NCI-H446 treated with DMSO at 0.1 percent for 48 hours (cell line): ENCODE data around the gene DNMT3B.

Source experiments
- DNase-seq: peaks from one replicate; lab custom pipeline; 2025; lab: John Stamatoyannopoulos, UW

Gene DNMT3B

DNA sequence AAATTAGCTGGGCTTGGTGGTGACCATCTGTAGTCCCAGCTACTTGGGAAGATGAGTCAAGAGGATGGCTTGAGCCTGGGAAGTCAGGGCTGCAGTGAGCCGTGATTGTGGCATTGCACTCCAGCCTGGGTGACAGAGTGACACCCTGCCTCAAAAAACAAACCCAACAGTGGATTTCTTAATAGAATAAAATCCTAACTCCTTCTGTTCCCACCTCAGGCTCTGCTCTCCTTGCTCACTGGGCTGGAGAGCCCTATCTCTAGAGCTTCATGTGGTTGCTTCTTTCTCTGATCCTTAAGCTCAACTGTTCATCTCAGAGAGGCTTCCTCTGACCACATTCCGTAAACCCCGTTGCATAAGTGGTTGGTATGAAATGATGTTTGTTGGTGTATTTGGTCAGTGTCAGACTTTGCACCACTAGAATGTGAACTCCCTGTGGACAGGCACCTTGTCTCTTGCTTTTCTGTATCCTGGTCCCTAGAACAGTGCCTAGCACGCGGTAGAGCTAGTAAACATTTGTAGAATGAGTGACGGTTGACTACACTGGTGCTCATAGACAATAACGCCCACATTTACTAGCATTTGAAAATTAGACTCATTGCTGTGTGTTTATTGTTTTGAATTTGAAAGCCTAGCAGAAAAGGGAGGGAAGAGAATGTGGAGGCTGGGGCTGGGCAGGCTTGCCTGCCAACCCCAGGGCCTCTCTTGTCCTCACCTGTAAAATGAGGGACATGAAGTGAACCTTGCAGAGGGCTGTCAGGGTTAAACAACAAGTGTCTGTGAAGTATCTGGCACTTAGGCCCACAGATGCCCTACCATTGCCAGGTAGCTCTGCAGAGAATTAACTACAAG lies 61.8 kb downstream of the DNMT3B start:
- DNase-seq = no peak

DNA sequence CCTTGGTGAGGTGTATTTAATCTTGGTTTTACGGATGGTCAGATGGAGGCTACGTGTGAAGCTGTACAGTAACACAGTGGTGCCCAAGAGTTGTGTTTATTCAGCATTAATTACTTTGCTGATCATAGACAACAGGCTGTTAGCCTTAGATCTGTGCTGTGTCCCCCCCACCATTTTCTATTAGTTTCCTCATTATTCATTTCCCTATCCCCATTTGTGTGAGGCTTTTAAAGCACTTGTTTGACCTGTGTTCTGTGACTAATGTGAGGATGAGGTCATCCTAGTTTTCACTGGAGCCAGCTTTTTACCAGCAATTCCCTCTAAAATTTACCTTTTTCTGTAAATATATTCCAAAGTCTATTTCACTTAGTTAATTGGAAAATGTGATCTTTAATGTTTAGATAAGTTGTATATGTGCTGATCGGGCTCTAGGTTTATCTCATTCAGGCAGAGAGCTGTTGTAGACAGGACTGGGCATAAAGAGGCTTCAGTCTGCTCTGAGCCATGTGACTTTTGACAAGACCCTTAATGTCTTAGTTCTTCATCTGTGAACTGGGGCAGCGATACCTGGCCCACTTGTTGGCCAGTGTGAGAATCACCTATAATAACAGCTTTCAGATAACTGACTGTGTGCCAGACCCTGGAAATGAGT lies 66.0 kb downstream of the DNMT3B start:
- DNase-seq = peak; percentile 49

DNA sequence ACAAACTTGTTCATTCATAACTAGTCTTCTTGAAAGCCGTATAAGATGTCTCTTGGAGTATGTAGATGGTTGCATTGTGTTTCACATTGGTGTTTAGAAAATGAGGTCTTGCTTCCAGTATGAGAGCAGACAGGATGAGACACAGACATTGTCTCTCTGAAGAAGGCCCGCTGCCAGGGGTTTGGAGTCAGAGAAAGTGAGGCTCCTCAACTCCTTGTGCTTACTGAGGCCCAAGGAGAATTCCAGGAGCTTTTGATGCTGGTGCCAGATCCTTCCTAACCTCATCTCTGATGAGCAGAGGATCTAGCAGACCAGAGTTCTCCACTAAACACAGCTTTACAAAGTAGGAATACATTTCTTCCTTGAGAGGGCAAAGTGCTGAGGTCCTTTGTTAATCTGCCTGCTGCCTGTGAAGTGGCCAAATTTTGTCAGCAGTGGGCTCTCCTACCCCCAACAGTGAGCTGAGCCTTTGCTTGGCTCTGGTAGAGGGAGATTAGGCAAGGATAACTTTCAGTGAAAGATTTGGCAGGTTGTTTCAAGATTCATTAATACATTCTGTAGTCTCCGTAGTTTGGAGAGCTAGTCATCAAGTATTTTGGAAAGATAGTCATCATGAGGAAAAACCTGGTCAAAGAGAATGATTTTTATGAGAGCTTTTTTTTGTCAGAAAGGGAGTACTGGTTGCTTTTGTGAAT lies 67.3 kb downstream of the DNMT3B start:
- peak; percentile 0 for DNase-seq

DNA sequence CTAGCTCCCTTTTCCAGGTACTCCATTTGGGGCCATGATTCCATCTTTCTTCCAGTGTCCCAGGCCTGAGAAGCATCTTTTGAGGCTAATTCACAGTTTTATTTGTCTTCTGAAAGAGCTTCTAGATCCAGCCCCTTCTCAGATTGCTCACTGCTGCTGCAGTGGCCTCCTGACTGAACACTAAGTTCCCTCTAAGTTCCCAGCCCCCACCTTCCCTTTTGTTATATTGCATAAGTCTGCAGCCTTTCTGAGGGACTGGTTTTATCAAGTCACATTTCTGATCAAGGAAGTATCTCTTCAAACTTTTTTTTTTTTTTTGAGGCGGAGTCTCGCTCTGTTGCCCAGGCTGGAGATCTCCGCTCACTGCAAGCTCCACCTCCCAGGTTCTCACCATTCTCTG lies 68.3 kb downstream of the DNMT3B start:
- no peak for DNase-seq

DNA sequence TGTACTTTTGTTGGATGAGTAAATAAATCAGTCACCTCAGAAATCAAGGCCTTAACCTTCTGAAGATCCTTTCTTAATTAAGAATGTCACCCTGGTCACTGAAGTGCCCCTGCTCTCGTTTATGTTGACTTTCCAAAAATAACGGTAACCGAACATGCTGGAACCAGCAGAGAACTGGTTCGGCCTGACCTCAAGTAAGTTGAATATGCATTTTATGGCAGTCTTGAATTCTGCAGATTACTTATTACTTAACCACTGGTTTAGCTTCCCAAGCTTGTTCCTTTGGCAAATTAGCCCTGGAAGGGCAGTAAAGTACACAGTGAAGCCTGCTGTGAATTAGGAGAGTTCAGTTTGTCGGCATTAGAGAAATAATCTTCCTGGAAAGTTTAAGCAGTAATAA lies 69.8 kb downstream of the DNMT3B start:
- DNase-seq = no peak

DNA sequence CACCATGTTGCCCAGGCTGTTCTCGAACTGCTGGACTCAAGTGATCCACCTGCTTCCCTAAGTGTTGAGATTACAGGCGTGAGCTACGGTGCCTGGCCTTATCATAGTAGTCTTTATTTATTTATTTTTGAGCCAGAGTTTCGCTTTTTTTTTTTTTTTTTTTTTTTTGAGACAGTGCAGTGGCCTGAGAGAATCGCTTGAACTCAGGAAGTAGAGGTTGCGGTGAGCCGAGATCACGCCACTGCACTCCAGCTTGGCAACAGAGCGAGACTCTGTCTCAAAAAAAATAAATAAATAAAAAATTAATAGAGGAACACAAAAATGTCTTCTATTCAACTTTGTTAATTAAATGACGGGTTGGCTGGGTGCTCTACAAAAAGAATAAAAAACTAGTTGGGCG lies 70.5 kb downstream of the DNMT3B start:
- DNase-seq = no peak

DNA sequence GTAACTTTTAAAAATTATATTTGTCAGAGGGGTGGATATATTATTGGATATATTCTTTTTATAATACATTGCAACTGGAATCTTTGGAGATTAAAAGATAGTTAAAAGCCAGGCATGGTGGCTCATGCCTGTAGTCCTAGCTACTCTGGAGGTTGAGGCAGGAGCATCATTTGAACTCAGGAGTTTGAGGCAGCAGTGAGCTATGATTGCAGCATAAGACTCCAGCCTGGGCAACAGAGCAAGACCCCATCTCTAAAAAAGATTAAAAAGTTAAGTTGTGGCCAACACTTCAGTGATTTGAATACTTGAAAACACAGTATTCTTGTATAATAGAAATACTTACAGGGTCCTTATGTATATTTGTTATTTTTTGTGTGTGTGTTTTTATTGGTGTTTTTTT lies 72.8 kb downstream of the DNMT3B start:
- DNase-seq = no peak

DNA sequence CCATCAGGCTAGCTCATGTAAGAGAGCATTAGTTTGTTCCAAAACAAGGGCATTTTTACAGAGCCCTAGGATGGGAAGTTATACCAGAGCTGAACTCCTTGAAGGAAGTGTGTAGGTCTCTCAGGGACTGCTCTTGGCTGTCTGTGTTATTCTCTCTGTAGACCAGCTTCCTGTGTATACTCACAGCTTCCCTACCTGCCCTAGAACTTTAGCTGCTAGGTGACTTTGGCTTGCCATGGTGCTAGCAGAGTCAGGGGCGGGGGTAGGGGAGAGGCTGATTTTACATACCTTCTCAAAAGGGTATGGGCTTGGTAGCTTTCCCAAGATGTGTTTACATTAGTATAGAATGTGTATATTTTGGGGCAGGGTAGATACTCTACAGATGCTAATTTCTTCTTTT lies 75.0 kb downstream of the DNMT3B start:
- DNase-seq = no peak

DNA sequence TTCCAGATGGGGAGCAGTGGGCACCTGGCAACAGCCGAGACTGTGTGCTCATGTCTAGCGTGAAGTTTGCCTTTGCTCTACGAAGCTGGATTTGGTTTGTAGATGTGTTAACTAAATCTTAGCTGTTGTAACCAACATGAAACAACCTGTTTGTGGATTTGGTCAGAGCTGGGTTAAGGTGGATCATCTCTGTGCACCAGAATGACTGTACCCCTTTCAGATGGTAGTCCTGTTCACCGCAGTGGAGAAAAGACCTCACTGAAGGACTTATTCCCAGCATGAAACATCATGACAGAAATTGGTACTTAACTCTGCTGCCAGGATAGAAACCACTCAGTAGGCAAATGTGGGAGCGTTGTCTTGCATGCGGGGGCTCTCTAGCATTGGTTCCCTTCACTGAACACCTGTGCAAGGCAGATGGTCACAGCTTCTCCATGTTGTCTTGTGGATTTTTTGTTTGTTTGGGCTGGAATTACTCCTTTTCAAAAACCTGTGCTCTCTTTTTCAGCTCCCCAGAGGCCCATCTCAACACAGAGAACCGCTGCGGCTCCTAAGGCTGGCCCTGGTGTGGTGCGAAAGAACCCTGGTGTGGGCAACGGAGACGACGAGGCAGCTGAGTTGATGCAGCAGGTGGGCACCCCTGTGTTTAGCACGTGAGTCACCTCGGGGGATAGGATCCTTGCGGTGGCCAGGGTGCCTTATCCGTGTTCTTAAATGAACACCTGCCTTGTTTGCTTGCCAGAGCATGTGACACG lies 77.2 kb downstream of the DNMT3B start:
- no peak for DNase-seq

DNA sequence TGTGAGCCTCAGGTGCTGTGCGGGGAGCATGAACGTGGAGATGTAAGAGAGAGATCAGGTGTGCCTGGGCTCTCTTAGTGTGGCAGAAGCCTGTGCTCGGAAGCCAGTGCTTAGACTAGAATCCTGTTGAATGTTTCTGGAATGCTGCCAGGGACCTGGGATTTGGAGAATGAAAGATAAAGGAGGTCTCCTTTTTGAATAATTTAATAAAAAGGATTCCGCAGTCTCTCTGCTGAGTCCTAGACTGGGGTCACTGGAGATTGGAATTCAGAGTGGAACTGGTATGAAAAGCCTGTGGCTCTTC lies 77.7 kb downstream of the DNMT3B start:
- DNase-seq = no peak

DNA sequence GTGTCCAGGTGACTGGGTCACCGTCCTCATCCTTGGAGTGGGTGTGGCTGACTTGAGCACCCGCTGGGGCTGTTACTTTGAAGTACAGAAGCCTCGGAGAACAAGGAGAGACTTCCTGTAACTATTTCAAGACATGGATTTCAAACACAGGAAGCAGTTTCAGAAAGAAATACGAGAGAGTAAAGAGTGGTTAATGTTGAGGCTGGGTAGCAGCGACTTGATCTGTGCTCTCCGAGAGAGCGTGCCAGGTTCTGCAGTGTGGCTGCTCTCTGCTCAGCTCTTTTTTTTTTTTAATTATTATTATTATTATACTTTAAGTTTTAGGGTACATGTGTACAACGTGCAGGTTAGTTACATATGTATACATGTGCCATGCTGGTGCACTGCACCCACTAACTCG lies 79.0 kb downstream of the DNMT3B start:
- DNase-seq = no peak

DNA sequence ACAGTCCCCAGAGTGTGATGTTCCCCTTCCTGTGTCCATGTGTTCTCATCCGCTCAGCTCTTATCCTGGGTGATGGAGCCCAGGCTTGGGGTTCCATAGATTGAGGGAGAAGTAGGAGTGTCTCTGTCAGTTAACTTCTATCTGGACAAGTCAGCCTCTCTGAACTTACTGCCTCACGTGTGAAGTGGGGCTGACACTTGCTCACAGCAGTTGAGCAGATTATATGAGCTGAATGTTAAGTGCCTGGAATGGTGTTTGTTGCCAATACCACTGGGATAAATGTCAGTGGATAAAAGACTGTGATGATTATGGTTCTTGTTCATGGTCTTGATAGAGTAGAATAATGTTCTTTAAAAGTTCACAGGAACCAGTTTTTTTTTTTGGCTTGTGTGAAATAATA lies 79.4 kb downstream of the DNMT3B start:
- no peak for DNase-seq

DNA sequence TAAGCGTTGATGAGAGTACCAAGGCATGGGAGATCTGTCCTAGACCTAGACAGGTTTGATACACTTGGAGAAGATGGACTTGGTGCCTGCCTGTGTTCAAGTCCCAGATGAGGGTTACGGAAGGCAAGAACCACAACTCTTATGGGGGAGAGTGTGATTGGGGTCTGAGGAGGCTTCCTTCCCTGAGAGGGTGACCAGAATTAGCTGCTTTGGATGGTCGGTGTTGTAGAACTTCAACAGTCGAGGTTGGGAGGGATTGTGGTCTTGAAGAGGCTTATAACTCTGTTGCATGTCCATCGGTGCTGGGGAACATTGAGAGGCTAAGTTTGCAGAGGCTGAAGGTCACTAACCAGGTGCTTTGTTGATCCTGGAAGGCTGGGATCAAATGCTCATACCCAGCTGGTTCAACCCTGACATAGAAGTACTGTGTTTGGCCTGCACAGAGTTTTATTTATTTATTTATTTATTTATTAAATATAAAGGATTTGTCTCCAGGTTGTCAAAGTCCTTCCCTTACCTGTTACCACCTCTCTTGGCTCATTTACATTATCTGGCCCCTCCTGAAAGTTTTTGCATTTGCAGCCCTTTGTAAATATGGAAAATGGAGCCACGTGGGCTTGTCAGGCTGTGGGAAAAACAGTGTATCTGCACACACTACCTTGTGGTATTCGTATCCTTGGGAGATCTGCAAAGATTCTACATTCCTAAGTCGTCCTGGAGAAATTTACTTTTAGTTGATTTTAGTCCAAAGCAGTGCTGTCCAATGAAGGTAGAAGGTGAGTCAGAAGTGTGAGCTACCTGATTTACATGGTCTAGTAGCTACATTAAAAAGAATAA lies 80.7 kb downstream of the DNMT3B start:
- DNase-seq = no peak

DNA sequence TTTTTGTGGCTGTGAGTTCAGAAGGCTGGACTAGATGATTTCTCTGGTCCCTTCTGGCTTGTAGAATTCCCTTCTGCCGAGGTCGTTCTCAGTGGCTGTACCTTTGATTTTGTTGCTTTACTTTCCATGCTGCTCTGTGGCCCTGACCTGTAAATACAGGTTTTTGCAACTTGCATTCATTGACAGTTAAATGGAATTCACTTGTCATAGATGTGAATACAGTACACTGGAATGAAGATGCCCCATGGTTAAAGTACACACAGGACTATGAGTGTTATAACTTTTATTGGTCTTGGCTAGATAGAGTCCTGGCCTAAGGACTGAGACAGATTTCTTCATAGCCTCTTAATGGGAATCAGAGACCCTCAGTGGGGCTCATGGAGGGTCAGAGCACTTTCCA lies 83.6 kb downstream of the DNMT3B start:
- DNase-seq = no peak

DNA sequence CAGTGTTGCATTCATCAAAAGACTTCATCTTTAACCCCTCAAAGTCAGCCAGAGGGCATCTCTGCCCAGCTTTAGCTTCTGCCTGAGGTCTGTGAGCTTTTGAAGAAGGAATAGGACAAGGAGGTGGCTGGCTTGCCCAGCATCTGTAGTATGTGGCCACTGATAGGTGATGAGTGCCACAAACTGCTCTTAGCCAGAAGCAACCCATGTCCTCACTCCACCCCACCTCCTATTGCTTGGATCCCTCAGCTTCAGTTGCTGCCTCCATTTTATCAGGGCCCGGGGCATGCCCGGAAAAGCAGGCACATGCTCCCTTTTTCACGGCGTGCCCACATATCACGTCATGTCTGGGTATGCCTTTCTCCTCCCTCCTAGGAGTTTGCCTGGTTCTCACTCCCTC lies 84.7 kb downstream of the DNMT3B start:
- DNase-seq = no peak

DNA sequence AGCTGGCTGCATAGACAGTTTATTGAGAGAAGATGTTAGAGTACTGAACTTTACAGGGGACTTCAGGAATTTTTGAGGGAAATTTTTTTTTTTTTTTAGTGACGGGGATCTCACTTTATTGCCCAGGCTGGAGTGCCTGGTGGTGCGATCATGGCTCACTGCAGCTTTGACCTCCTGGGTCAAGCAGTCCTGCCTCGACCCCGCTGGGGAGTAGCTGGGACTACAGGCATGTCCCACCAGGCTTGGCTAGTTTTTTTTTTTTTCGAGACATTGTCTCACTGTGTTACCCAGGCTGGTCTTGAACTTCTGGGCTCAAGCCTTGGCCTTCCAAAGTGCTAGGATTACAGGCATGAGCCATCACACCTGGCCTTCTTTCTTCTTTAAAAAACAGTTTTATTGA lies 85.8 kb downstream of the DNMT3B start:
- DNase-seq = no peak

DNA sequence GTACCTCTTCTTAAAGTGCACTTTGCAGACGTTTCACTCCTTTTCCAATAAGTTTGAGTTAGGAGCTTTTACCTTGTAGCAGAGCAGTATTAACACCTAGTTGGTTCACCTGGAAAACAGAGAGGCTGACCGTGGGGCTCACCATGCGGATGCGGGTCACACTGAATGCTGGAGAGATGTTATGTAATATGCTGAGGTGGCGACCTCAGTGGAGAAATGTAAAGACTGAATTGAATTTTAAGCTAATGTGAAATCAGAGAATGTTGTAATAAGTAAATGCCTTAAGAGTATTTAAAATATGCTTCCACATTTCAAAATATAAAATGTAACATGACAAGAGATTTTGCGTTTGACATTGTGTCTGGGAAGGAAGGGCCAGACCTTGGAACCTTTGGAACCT lies 86.7 kb downstream of the DNMT3B start:
- DNase-seq = no peak

DNA sequence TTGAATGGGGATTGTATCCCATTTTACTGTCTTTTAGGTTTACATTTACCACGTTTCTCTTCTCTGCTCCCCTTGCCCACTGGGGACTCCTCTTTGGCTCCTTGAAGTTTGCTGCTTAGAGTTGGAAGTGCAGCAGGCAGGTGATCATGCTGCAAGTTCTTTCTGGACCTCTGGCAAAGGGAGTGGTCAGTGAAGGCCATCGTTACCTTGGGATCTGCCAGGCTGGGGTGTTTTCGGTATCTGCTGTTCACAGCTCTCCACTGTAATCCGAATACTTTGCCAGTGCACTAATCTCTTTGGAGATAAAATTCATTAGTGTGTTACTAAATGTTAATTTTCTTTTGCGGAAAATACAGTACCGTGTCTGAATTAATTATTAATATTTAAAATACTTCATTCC lies 87.4 kb downstream of the DNMT3B start:
- no peak for DNase-seq

DNA sequence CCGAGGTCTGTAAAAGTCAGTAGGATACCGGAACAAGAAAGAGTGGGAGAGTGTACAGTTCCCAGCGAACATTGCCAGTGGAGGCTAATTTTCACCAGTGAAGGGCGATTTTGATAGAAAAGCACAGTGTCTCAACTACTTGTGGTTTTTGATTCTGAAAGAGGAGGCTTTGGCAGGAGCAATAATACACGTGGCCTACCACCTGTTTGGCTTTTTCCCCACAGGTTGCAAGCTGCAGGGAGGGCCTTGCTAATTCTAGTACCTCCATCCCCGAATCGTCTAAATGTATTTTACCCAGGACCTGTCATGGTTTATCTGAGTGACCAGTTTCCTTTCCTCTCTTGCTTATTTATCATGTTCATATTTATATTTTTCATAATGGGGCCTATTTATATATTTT lies 93.2 kb downstream of the DNMT3B start:
- DNase-seq = no peak

DNA sequence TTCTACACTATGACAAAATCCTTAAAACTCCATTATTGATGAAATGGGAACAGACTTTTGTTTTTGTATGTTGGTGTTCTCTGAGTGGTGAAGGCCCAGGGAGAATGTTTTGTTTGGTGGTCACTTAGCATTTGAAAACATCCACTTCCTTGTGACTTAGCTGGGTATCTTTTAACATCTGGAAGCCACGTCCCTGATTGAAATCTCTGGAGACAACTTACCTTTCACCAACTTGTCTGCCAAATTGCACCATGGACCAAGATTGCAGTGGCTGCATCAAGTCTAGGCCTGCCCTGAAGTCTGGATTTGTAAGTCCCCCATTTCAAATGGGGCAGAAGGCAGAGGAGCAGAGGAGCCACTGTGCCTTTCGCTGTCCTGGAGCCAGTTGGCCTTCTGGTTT lies 96.0 kb downstream of the DNMT3B start:
- no peak for DNase-seq
